CD4-positive, alpha-beta T cell treated with Interleukin-17A for 4 hours (primary cell): ENCODE results near the gene IFFO2.
"Not testable (repeated sequence)": the region's sequence is repeated elsewhere in the genome, so short reads cannot be mapped to it uniquely, and the experiment has no call there.

ENCODE experiments used
- DNase-seq: peaks from one replicate; pipeline ENCODE4 v3.0.0-alpha.2; 2020; ENCODE audit warnings: mixed read lengths

IFFO2 gene

GRCh38 chr1:18917071-18917799, 39.2 kb downstream of the IFFO2 start:
- no peak for DNase-seq

GRCh38 chr1:18915341-18915740, 41.1 kb downstream of the IFFO2 start:
- DNase-seq = no peak

GRCh38 chr1:18913065-18913835, 43.2 kb downstream of the IFFO2 start:
- peak; percentile 89 for DNase-seq

GRCh38 chr1:18912550-18912949, 43.9 kb downstream of the IFFO2 start:
- DNase-seq = no peak

- DNase-seq = no peak
Measured at GRCh38 chr1:18908911-18909771, 47.3 kb downstream of the IFFO2 start.

- no peak for DNase-seq
Measured at GRCh38 chr1:18907917-18908845, 48.3 kb downstream of the IFFO2 start.

GRCh38 chr1:18907021-18907916, 49.2 kb downstream of the IFFO2 start:
- DNase-seq = peak; percentile 68

GRCh38 chr1:18903291-18903756, 53.2 kb downstream of the IFFO2 start:
- DNase-seq = no peak

- DNase-seq = peak; percentile 92
Measured at GRCh38 chr1:18902523-18903290, 53.8 kb downstream of the IFFO2 start, which contains the start of gene ALDH4A1. ALDH4A1 (minus strand) TSS chr1:18902555; CDS start chr1:18902523, 32 bp downstream.

GRCh38 chr1:18901952-18902522, 54.4 kb downstream of the IFFO2 start:
- peak; percentile 21 for DNase-seq

GRCh38 chr1:18901147-18901951, 55.1 kb downstream of the IFFO2 start:
- no peak for DNase-seq

GRCh38 chr1:18900303-18900841, 56.1 kb downstream of the IFFO2 start:
- peak; percentile 20 for DNase-seq

GRCh38 chr1:18899363-18900049, 57.0 kb downstream of the IFFO2 start:
- no peak for DNase-seq

- no peak for DNase-seq
Measured at GRCh38 chr1:18898567-18898966, 57.9 kb downstream of the IFFO2 start.

GRCh38 chr1:18895317-18895716, 61.2 kb downstream of the IFFO2 start:
- DNase-seq = no peak

GRCh38 chr1:18893120-18893519, 63.4 kb downstream of the IFFO2 start:
- no peak for DNase-seq

GRCh38 chr1:18891858-18892257, 64.6 kb downstream of the IFFO2 start:
- not testable (repeated sequence) for DNase-seq

- no peak for DNase-seq
Measured at GRCh38 chr1:18891426-18891780, 65.1 kb downstream of the IFFO2 start.
